ENCODE measurements around the gene SKAP2. TPM values are rescaled to one million over a fixed set of nuclear protein-coding genes. Genes with fewer than 3 reads are reported as not detected.

Gene SKAP2
- polyA plus RNA-seq, 1 experiment, result 16.0 TPM

DNA sequence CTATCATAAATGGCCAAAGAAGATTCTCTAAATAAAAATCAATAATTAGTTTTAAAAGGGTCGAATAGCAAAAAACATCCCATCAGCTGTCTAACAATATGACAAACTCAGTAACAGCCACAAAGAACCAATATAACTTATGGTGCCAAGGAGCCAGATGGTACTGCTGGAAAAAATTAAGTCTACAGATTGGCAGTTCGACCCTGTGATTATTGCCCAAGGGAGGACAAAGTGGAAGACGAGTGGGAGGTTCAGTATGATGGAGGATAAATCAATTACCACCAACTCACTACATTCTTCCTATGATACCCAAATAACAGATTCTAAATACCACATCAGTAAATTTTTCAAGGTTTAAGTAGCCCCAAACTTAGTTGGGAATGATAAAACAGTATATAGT, 49.0 kb downstream of the SKAP2 start:
- Histone ChIP-seq H3K27me3 (ENCODE audit: control insufficient read depth, insufficient read depth, low read length) (no peaks in the 10 kb centered on the region), H3K9me3 (ENCODE audit: control insufficient read depth, insufficient read depth, low read length) (no peaks in the 10 kb centered on the region), H3K4me3 (ENCODE audit: low read depth, low read length) (no peak overlapping the region), H3K27ac (ENCODE audit: low read depth, low read length) (no peak overlapping the region)
- TF ChIP-seq CTCF (IDR thresholded peaks at IDR 0.05; ENCODE audit: low read depth, low read length), result no peak
- POLR2A ChIA-PET, result no interaction called here
- CTCF ChIA-PET, result no interaction called here
- no peak for DNase-seq (ENCODE audit: low read depth, low spot score)

GRCh38 chr7:26813432-26813831, 51.0 kb downstream of the SKAP2 start:
- no peak for TF ChIP-seq CTCF (IDR thresholded peaks at IDR 0.05; ENCODE audit: low read depth, low read length)
- H3K9me3 ChIP-seq (ENCODE audit: control insufficient read depth, insufficient read depth, low read length), result no peaks in the 10 kb centered on the region
- ChIA-PET POLR2A (no interaction called here), CTCF (interaction anchor here (0.9 to 1.2 kb wide), 3 partner anchors 36 to 318 kb away, joined by 3 to 4 read pairs (median 4); no protein-coding TSS in a partner anchor)
- no peaks in the 10 kb centered on the region for H3K27me3 ChIP-seq (ENCODE audit: control insufficient read depth, insufficient read depth, low read length)
- H3K4me3 ChIP-seq (ENCODE audit: low read depth, low read length), result no peak overlapping the region
- H3K27ac ChIP-seq (ENCODE audit: low read depth, low read length), result no peak overlapping the region
- DNase-seq (ENCODE audit: low read depth, low spot score), result peak; percentile 39

DNA sequence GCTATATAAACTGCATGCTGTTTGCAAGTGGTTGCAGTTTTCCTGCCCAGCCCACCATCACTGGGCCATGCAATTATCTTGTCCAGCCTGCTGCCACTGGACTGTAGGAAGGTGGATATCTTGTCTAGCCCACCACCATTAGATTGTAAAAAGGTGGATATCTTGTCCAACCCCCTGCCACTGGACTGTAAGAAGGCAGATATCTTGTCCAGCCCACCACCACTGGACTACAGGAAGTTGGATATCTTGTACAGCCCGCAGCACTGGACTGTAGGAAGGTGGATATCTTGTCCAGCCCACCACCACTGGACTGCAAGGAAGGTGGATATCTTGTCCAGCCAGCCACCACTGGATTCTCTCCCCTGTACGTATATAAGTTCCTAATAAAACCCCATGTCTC, 69.8 kb downstream of the SKAP2 start:
- POLR2A ChIA-PET, result no interaction called here
- no peak for DNase-seq (ENCODE audit: low read depth, low spot score)
- H3K27ac ChIP-seq (ENCODE audit: low read depth, low read length), result no peak overlapping the region
- CTCF ChIA-PET, result no interaction called here
- TF ChIP-seq CTCF (IDR thresholded peaks at IDR 0.05; ENCODE audit: low read depth, low read length), result no peak
- no peak overlapping the region for H3K4me3 ChIP-seq (ENCODE audit: low read depth, low read length)
- no peaks in the 10 kb centered on the region for H3K9me3 ChIP-seq (ENCODE audit: control insufficient read depth, insufficient read depth, low read length)
- no peaks in the 10 kb centered on the region for H3K27me3 ChIP-seq (ENCODE audit: control insufficient read depth, insufficient read depth, low read length)

DNA sequence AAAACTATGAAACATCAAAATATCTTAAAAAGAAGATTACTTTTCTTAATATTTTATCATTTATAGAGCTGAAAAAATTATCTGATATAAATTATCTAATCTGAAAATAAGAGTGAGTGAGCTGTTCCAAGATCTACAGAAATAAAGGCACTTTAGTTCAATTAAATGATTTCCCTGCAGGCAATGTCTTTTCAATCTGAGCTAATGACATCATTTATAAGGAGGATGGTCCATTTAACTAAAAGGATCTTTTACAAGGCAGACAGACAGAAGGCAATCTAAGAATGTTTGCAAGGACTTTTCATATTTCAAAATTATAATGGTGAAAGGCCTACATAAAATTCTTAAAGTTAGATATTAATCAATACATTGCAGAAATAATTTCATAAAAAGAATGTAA, 71.8 kb downstream of the SKAP2 start:
- no peak overlapping the region for H3K27ac ChIP-seq (ENCODE audit: low read depth, low read length)
- H3K9me3 ChIP-seq (ENCODE audit: control insufficient read depth, insufficient read depth, low read length), result no peaks in the 10 kb centered on the region
- POLR2A ChIA-PET, result no interaction called here
- no peak for TF ChIP-seq CTCF (IDR thresholded peaks at IDR 0.05; ENCODE audit: low read depth, low read length)
- no peak for DNase-seq (ENCODE audit: low read depth, low spot score)
- no peaks in the 10 kb centered on the region for H3K27me3 ChIP-seq (ENCODE audit: control insufficient read depth, insufficient read depth, low read length)
- H3K4me3 ChIP-seq (ENCODE audit: low read depth, low read length), result no peak overlapping the region
- CTCF ChIA-PET, result interaction anchor here (0.5 kb wide), 1 partner anchor 387 kb away, joined by 4 read pairs; no protein-coding TSS in a partner anchor

DNA sequence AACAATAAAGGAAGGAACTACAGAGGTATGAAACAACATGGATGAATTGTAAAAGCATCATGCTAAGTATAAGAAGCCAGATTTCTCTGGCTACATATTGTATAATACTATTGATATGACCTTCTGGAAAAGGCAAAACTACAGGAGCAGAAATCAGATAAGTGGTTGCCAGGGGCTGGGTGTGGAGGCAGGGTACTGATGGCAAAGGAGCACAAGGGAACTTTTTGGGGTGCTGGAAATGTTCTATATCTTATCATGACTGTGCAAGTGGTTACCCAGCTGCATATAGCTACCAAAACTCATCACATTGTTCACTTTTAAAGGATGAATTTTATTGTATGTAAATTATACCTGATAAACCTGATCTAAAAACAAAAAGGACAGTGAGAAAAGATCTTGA, 72.4 kb downstream of the SKAP2 start:
- Histone ChIP-seq H3K9me3 (ENCODE audit: control insufficient read depth, insufficient read depth, low read length) (no peaks in the 10 kb centered on the region), H3K4me3 (ENCODE audit: low read depth, low read length) (no peak overlapping the region), H3K27ac (ENCODE audit: low read depth, low read length) (no peak overlapping the region), H3K27me3 (ENCODE audit: control insufficient read depth, insufficient read depth, low read length) (no peaks in the 10 kb centered on the region)
- CTCF ChIA-PET, result no interaction called here
- POLR2A ChIA-PET, result no interaction called here
- TF ChIP-seq CTCF (IDR thresholded peaks at IDR 0.05; ENCODE audit: low read depth, low read length), result no peak
- no peak for DNase-seq (ENCODE audit: low read depth, low spot score)

All from AG04450 (cell line).